HepG2 (cell line): Measurements from ENCODE around the gene TSC22D3. TPM values are rescaled to one million over a fixed set of nuclear protein-coding genes. Genes with fewer than 3 reads are reported as not detected.

ENCODE experiments used
- ATAC-seq: fragments of 200-7000 bp; cut with Tn5 transposase; 3 replicates; pipeline ENCODE4 v1.9.1; 2020; ENCODE audit warnings: mild to moderate bottlenecking, moderate library complexity
- BruUV-seq: library from RNA; stranded (reverse); fragments of 400-500 nt; replicated peaks from 2 replicates; lab custom pipeline; 2021; lab: Mats Ljungman, UMichigan
- CTCF ChIA-PET: fragments of 300-600 bp; formaldehyde crosslinking; extraction: SDS; loops from one replicate; lab custom pipeline; 2021; ENCODE audit warnings: low total read pairs, inconsistent platforms, low intra/inter-chr PET ratio; lab: Yijun Ruan, JAX
- POLR2A ChIA-PET: fragments of 350-600 bp; sonication (Branson Sonifier 250); formaldehyde crosslinking; loops from one replicate; lab custom pipeline; 2020; ENCODE audit warnings: antibody characterized with exemption, inconsistent platforms; lab: Yijun Ruan, JAX
- DNase-seq: peaks from one replicate; pipeline ENCODE4 v3.0.0-alpha.2; 2015; ENCODE audit warnings: low spot score
- FAIRE-seq: peaks from 3 replicates; lab custom pipeline; 2011; peaks lifted over from hg19 to GRCh38; lab: Jason Lieb, UNC
- H2AFZ ChIP-seq: one replicate; pipeline ENCODE4 v1.6.1; 2011; ENCODE audit warnings: low read length, inconsistent platforms
- H3K27ac ChIP-seq: fragments of 300-600 bp; 3 replicates; pipeline ENCODE4 v1.8.0; 2011; ENCODE audit warnings: mixed run types, mild to moderate bottlenecking, mixed read lengths, low read length, inconsistent platforms; ENCODE audit not compliant: insufficient read depth; ENCODE audit errors: extremely low read length
- H3K27me3 ChIP-seq, 2 experiments: fragments of 200-600 bp in 1 of 2; 2 replicates in 1 of 2; 3 replicates in 1 of 2; pipeline versions ENCODE4 v1.6.0 to v1.8.0; 2011; ENCODE audit warnings: low read length in 2 of 2, mild to moderate bottlenecking in 2 of 2, moderate library complexity in 2 of 2, inconsistent platforms in 1 of 2; ENCODE audit not compliant: insufficient read depth in 2 of 2, control insufficient read depth in 1 of 2
- H3K36me3 ChIP-seq, 2 experiments: fragments of 200-600 bp in 1 of 2; replicated peaks in 1 of 2; 2 replicates in 1 of 2; 3 replicates in 1 of 2; pipeline versions ENCODE4 v1.5.1 to v1.8.0; 2011; ENCODE audit warnings: low read length in 2 of 2, inconsistent platforms in 1 of 2; ENCODE audit not compliant: insufficient read depth in 2 of 2, control insufficient read depth in 1 of 2
- H3K4me1 ChIP-seq: 2 replicates; pipeline ENCODE4 v1.5.1; 2012; ENCODE audit warnings: low read length, inconsistent platforms; ENCODE audit not compliant: insufficient read depth
- H3K4me2 ChIP-seq: 2 replicates; pipeline ENCODE4 v1.6.0; 2011; ENCODE audit warnings: low read depth, low read length, inconsistent platforms
- H3K4me3 ChIP-seq, 3 experiments: fragments of 200-600 bp in 1 of 3; sonication (generic), shearing (Covaris generic) in 1 of 3; replicated peaks in 1 of 3; 2 replicates each; pipeline ENCODE4 v1.5.1; 2011 to 2016; ENCODE audit warnings: low read length in 3 of 3, inconsistent platforms in 2 of 3, low read depth in 2 of 3, mild to moderate bottlenecking in 2 of 3, control low read depth in 1 of 3, mixed read lengths in 1 of 3; ENCODE audit not compliant: insufficient read depth in 1 of 3
- H3K79me2 ChIP-seq: one replicate; pipeline ENCODE4 v1.6.1; 2011; ENCODE audit warnings: low read length, inconsistent platforms; ENCODE audit not compliant: insufficient read depth
- H3K9ac ChIP-seq: 2 replicates; pipeline ENCODE4 v1.6.0; 2011; ENCODE audit warnings: mild to moderate bottlenecking, low read depth, low read length, inconsistent platforms; ENCODE audit not compliant: insufficient read depth
- H3K9me3 ChIP-seq: 2 replicates; pipeline ENCODE4 v1.5.1; 2012; ENCODE audit warnings: mild to moderate bottlenecking, low read length
- H4K20me1 ChIP-seq: 2 replicates; pipeline ENCODE4 v1.6.0; 2011; ENCODE audit warnings: inconsistent platforms, mild to moderate bottlenecking, low read length, moderate library complexity; ENCODE audit not compliant: insufficient read depth
- ADNP ChIP-seq: sonication (generic); formaldehyde crosslinking; IDR thresholded peaks from 2 replicates; pipeline ENCODE4 v1.4.0; 2020; ENCODE audit warnings: missing genetic modification reagents
- ETS1 ChIP-seq: sonication (generic); formaldehyde crosslinking; IDR thresholded peaks from 2 replicates; pipeline ENCODE4 v1.4.0; 2020; ENCODE audit warnings: missing genetic modification reagents
- HMG20B ChIP-seq: conservative IDR thresholded peaks from 2 replicates; pipeline ENCODE4 v1.6.1; 2016; ENCODE audit warnings: missing genetic modification reagents, missing compliant biosample characterization
- JUN ChIP-seq: sonication (generic); formaldehyde crosslinking; IDR thresholded peaks from 2 replicates; pipeline ENCODE4 v1.4.0; 2020; ENCODE audit warnings: mild to moderate bottlenecking, missing genetic modification reagents
- MAX ChIP-seq: IDR thresholded peaks from 2 replicates; pipeline ENCODE4 v1.6.1; 2012; ENCODE audit warnings: inconsistent platforms
- MED13 ChIP-seq: sonication (generic); formaldehyde crosslinking; IDR thresholded peaks from 2 replicates; pipeline ENCODE4 v1.5.0; 2020; ENCODE audit warnings: missing genetic modification reagents
- MTA3 ChIP-seq: sonication (generic); formaldehyde crosslinking; IDR thresholded peaks from 2 replicates; pipeline ENCODE4 v1.4.0; 2020; ENCODE audit warnings: missing genetic modification reagents
- NFE2 ChIP-seq: sonication (generic); formaldehyde crosslinking; IDR thresholded peaks from 2 replicates; pipeline ENCODE4 v1.4.0; 2020; ENCODE audit warnings: missing genetic modification reagents
- NR0B2 ChIP-seq: sonication (generic); formaldehyde crosslinking; IDR thresholded peaks from 2 replicates; pipeline ENCODE4 v1.4.0; 2020; ENCODE audit warnings: mild to moderate bottlenecking, missing genetic modification reagents
- REXO4 ChIP-seq: sonication (generic); formaldehyde crosslinking; IDR thresholded peaks from 2 replicates; pipeline ENCODE4 v1.8.0; 2022; ENCODE audit warnings: missing genetic modification reagents, mild to moderate bottlenecking, borderline replicate concordance
- RFX3 ChIP-seq: IDR thresholded peaks from 2 replicates; pipeline ENCODE4 v1.6.1; 2016; ENCODE audit warnings: missing biosample characterization, missing genetic modification reagents
- SSRP1 ChIP-seq: IDR thresholded peaks from 2 replicates; pipeline ENCODE4 v1.6.1; 2016; ENCODE audit warnings: control low read depth
- TMF1 ChIP-seq: sonication (generic); formaldehyde crosslinking; IDR thresholded peaks from 2 replicates; pipeline ENCODE4 v1.8.1; 2022; ENCODE audit warnings: low read depth, missing genetic modification reagents
- YEATS2 ChIP-seq: sonication (generic); formaldehyde crosslinking; IDR thresholded peaks from 2 replicates; pipeline ENCODE4 v1.4.0; 2020; ENCODE audit warnings: missing genetic modification reagents, borderline replicate concordance
- ZNF205 ChIP-seq: IDR thresholded peaks from 2 replicates; pipeline ENCODE4 v1.6.1; 2018; ENCODE audit warnings: missing biosample characterization, missing genetic modification reagents
- ZNF552 ChIP-seq: sonication (generic); formaldehyde crosslinking; IDR thresholded peaks from 2 replicates; pipeline ENCODE4 v1.9.0; 2022; ENCODE audit warnings: missing genetic modification reagents, mild to moderate bottlenecking, borderline replicate concordance
- ZNF572 ChIP-seq: sonication (generic); formaldehyde crosslinking; IDR thresholded peaks from 2 replicates; pipeline ENCODE4 v1.5.1; 2020; ENCODE audit warnings: mild to moderate bottlenecking, missing genetic modification reagents
- ZNF773 ChIP-seq: sonication (generic); formaldehyde crosslinking; IDR thresholded peaks from 2 replicates; pipeline ENCODE4 v1.4.0; 2020; ENCODE audit warnings: missing genetic modification reagents, borderline replicate concordance
- ZNF777 ChIP-seq: sonication (generic); formaldehyde crosslinking; IDR thresholded peaks from 2 replicates; pipeline ENCODE4 v1.4.0; 2020; ENCODE audit warnings: missing genetic modification reagents
- ZNF841 ChIP-seq: sonication (generic); formaldehyde crosslinking; IDR thresholded peaks from 2 replicates; pipeline ENCODE4 v1.8.1; 2023; ENCODE audit warnings: missing genetic modification reagents, borderline replicate concordance
- WGBS: methylation state at CpG from one replicate; pipeline ENCODE4 v1.1.6; 2017; ENCODE audit warnings: low lambda C conversion rate; 5-methylcytosine and 5-hydroxymethylcytosine counted together
- in situ Hi-C: cut with HindIII; loops from 2 replicates; pipeline ENCODE4 v1.10.0; 2017; ENCODE audit warnings: low pct_unique_long_range_greater_than_20kb; ENCODE audit not compliant: extremely low pct_ligation_motif_present
- intact Hi-C: fragments of 100-400 bp; cut with micrococcal nuclease; formaldehyde crosslinking; loops from one replicate; pipeline ENCODE4 v1.10.0; 2022; ENCODE audit not compliant: unreplicated experiment
- polyA plus RNA-seq, 8 experiments: library from polyadenylated mRNA; depleted of rRNA in 3 of 8; stranded (reverse) in 7 of 8; unstranded in 1 of 8; fragments of >200 nt; fragmentation: Illumina TruSeq in 4 of 8; extraction: Trizol in 4 of 8; gene quantifications; 2 replicates each; pipeline versions ENCODE4 v1.2.1 to v1.2.3, GENCODE V29; 2011 to 2016; ENCODE audit warnings: low read depth in 4 of 8, missing spikeins in 1 of 8, mixed read lengths in 1 of 8; ENCODE audit not compliant: insufficient read depth in 1 of 8
- total RNA-seq, 5 experiments: library from RNA; depleted of rRNA; stranded (reverse); fragments of >200 nt; fragmentation: Illumina TruSeq; extraction: Trizol; gene quantifications; 2 replicates each; pipeline ENCODE4 v1.2.3, GENCODE V29; 2016; ENCODE audit warnings: low read depth in 1 of 5

Gene TSC22D3
- total and polyA plus RNA-seq, 2 of the 13 experiments (the other 11 are each of a cell fraction or from before 2014, with no cell fraction given) = 0.82 to 1.5 TPM

GRCh38 chrX:107733686-107734085, 41.9 kb downstream of the TSC22D3 start:
- ATAC-seq (no peak), FAIRE-seq (no peak)
- BruUV-seq = no TSS peak

More at GRCh38 chrX:107733686-107734085, 41.9 kb downstream of the TSC22D3 start:
- H3K4me2 ChIP-seq = no peak overlapping the region
- WGBS = no CpG with 5 or more reads among the region's 4 CpGs
- H3K27ac ChIP-seq = no peak overlapping the region
- H3K4me3 ChIP-seq = no peak overlapping the region
- peaks cover 21% of the 10 kb centered on the region for H3K4me1 ChIP-seq
- TF ChIP-seq ZNF205 (CRISPR knock-in tag) (no peak), ZNF777 (CRISPR knock-in tag) (no peak), ETS1 (CRISPR knock-in tag) (no peak), HMG20B (no peak), REXO4 (no peak), SSRP1 (CRISPR knock-in tag) (no peak), ADNP (CRISPR knock-in tag) (no peak), NR0B2 (no peak), NFE2 (CRISPR knock-in tag) (no peak), ZNF841 (CRISPR knock-in tag) (no peak), MED13 (CRISPR knock-in tag) (no peak), RFX3 (no peak), ZNF552 (CRISPR knock-in tag) (no peak), JUN (CRISPR knock-in tag) (no peak), ZNF572 (no peak), YEATS2 (CRISPR knock-in tag) (no peak), MAX (no peak), ZNF773 (CRISPR knock-in tag) (no peak), MTA3 (CRISPR knock-in tag) (no peak), TMF1 (CRISPR knock-in tag) (no peak)
- no peak for DNase-seq
- no peaks in the 10 kb centered on the region for H4K20me1 ChIP-seq
- no peaks in the 10 kb centered on the region; a peak in 1 of 5 replicates for H3K27me3 ChIP-seq
- POLR2A ChIA-PET = no interaction called here
- H3K9me3 ChIP-seq = no peaks in the 10 kb centered on the region
- H3K9ac ChIP-seq = no peak overlapping the region
- no peak overlapping the region for H2AFZ ChIP-seq
- intact Hi-C loops (no loop called here), in situ Hi-C loops (no loop called here)
- CTCF ChIA-PET = no interaction called here
- no peaks in the 10 kb centered on the region for H3K36me3 ChIP-seq
- no peaks in the 10 kb centered on the region for H3K79me2 ChIP-seq
